H1 (cell line): ENCODE measurements around the gene MXI1. TPM values are rescaled to one million over a fixed set of nuclear protein-coding genes. Genes with fewer than 3 reads are reported as not detected.

Experiments
- BRCA1 ChIP-seq: IDR thresholded peaks from 2 replicates; pipeline ENCODE4 v1.6.1; 2012; ENCODE audit warnings: low read depth, low read length, improper control_type of control experiment
- CEBPB ChIP-seq: IDR thresholded peaks from 2 replicates; pipeline ENCODE4 v1.6.1; 2012; ENCODE audit warnings: low read depth, low read length
- CHD2 ChIP-seq: IDR thresholded peaks from 2 replicates; pipeline ENCODE4 v1.6.1; 2012; ENCODE audit warnings: low read length, improper control_type of control experiment
- CTBP2 ChIP-seq: IDR thresholded peaks from 2 replicates; pipeline ENCODE4 v1.7.0; 2011; ENCODE audit warnings: borderline replicate concordance, mild to moderate bottlenecking, moderate library complexity, mixed read lengths, low read length; ENCODE audit not compliant: insufficient read depth, insufficient read length
- EP300 ChIP-seq, 2 experiments: IDR thresholded peaks; 1 replicate in 1 of 2; 2 replicates in 1 of 2; pipeline ENCODE4 v1.6.1; 2011 to 2012; ENCODE audit warnings: low read depth in 2 of 2, low read length in 2 of 2, mild to moderate bottlenecking in 2 of 2, borderline replicate concordance in 1 of 2, inconsistent platforms in 1 of 2, moderate library complexity in 1 of 2
- HDAC2 ChIP-seq, 2 experiments: fragments of 300-600 bp in 1 of 2; sonication (generic) in 1 of 2; IDR thresholded peaks; 2 replicates each; pipeline ENCODE4 v1.6.1; 2011 to 2012; ENCODE audit warnings: low read depth in 2 of 2, low read length in 2 of 2, mild to moderate bottlenecking in 2 of 2, moderate library complexity in 2 of 2, borderline replicate concordance in 1 of 2, inconsistent platforms in 1 of 2
- KDM1A ChIP-seq: fragments of 200-600, 300-600 bp; sonication (generic); IDR thresholded peaks from 2 replicates; pipeline ENCODE4 v1.7.1; 2016; ENCODE audit warnings: mild to moderate bottlenecking, low read length, borderline replicate concordance
- KDM5A ChIP-seq: fragments of 200-600 bp; IDR thresholded peaks from 2 replicates; pipeline ENCODE4 v1.7.1; 2012; ENCODE audit warnings: mild to moderate bottlenecking, low read length, inconsistent platforms, mixed read lengths
- NANOG ChIP-seq: IDR thresholded peaks from 2 replicates; pipeline ENCODE4 v1.6.1; 2011; ENCODE audit warnings: low read length, low read depth, mild to moderate bottlenecking, inconsistent platforms; ENCODE audit not compliant: insufficient read depth, poor library complexity, severe bottlenecking
- RBBP5 ChIP-seq: IDR thresholded peaks from 2 replicates; pipeline ENCODE4 v1.7.1; 2012; ENCODE audit warnings: low read depth, mild to moderate bottlenecking, inconsistent platforms, low read length, moderate library complexity, borderline replicate concordance
- SP4 ChIP-seq: IDR thresholded peaks from 2 replicates; pipeline ENCODE4 v1.6.1; 2012; ENCODE audit warnings: low read length, inconsistent platforms
- polyA plus RNA-seq, 7 experiments: library from polyadenylated mRNA; depleted of rRNA in 3 of 7; stranded (reverse) in 5 of 7; unstranded in 2 of 7; fragments of >200 nt in 5 of 7; fragments of 200-250 nt in 2 of 7; gene quantifications; 1 replicate in 5 of 7; 2 replicates in 1 of 7; 4 replicates in 1 of 7; pipeline versions ENCODE4 v1.2.1 to v1.2.3, GENCODE V29; 2011 to 2013; ENCODE audit warnings: missing spikeins in 2 of 7, mixed read lengths in 2 of 7
- total RNA-seq: library from RNA; stranded (reverse); fragmentation: NEBNext Ultra II Directional; extraction: Animal tissue kit (Norgen Biotek cat#: 25700); gene quantifications from 2 replicates; pipeline ENCODE4 v1.2.1, GENCODE V29; 2021
- TF ChIP-seq, protein P1 (sequence below): IDR thresholded peaks from 2 replicates; pipeline ENCODE4 v1.6.1; 2012; ENCODE audit warnings: inconsistent platforms

Gene MXI1
- total and polyA plus RNA-seq, 2 of the 8 experiments (the other 6 are each of a cell fraction or from before 2014, with no cell fraction given): 5.7 to 8.8 TPM

DNA sequence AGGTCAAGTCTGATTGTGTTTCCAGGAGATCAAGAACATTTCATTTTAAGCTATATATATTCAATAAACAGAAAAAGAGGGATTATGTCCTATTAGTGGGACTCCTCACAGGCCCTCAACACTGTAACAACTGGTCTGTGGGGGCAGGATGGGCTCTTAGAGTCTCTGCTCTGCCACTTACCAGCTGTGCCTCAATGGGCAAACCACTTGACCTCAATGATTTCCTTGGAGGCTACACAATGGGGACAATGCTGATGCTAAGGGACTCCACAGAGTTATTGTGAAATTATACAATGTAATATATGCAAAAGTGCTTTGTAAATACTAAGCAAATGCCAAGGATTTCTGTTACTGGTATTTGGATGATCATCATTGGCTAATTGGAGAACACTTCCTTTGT is 33.2 kb upstream of the MXI1 start (continued):
- TF ChIP-seq CHD2 (no peak), CEBPB (no peak), HDAC2 (IDR thresholded peaks at IDR 0.05; ENCODE audit: borderline replicate concordance in 1 of 2, low read depth in 2 of 2, low read length in 2 of 2) (0 out of 4 replicates have a peak, but pooled peaks of 1 of the 2 experiments have one; percentile 37), EP300 (IDR thresholded peaks at IDR 0.05; ENCODE audit: borderline replicate concordance in 1 of 2, low read depth in 2 of 2, low read length in 2 of 2) (peak in 1 of 2 experiments; percentile 24; a peak in 1 of 3 replicates), RBBP5 (no peak), BRCA1 (no peak), KDM5A (no peak), KDM1A (no peak), NANOG (peak; percentile 95), CTBP2 (no peak), SP4 (no peak)
- TF ChIP-seq, protein P1, sequence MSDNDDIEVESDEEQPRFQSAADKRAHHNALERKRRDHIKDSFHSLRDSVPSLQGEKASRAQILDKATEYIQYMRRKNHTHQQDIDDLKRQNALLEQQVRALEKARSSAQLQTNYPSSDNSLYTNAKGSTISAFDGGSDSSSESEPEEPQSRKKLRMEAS: no peak
